ENCODE measurements around the gene CLEC2A.

The CLEC2A gene

DNA sequence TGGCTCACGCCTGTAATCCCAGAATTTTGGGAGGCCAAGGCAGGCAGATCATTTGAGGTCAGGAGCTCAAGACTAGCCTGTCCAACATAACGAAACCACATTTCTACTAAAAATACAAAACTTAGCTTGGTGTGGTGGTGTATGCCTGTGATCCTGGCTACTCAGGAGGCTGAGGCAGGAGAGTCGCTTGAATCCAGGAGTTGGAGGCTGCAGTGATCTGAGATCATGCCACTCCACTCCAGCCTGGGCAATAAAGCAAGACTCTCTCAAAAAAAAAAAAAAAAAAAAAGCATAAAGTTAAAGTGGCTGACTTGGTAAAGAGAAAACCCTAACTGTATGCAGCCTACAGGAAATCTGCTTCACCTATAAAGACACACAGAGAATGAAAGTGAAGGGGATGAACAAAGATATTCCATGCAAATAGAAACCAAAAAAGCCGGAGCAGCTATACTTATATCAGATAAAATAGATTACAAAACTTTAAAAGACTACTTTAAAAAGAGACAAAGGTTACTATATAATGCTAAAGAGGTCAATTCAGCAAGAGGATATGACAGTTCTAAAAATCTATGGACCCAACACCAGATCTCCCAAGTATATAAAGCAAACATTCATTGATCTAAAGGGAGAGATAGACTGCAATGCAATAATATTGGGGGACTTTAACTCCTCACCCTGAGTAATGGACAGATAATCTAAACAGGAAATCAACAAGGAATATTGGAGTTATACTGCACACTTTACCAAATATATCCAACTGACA, 67.1 kb downstream of the CLEC2A start:
- 98% methylated on average over 3 of the region's 4 CpGs for WGBS
- H3K4me1 ChIP-seq (ENCODE audit: insufficient read depth, low read length) = peaks cover 18% of the 10 kb centered on the region
- H3K27ac ChIP-seq (ENCODE audit: low read depth, low read length) = no peak overlapping the region

More for the DNA sequence above, 67.1 kb downstream of the CLEC2A start:
- Histone ChIP-seq H3K9ac (ENCODE audit: low read depth, low read length) (no peak overlapping the region), H3K9me3 (ENCODE audit: insufficient read depth, low read depth, low read length) (no peaks in the 10 kb centered on the region), H3K4me3 (ENCODE audit: low read length) (no peak overlapping the region), H3K27me3 (ENCODE audit: insufficient read depth, low read length) (no peaks in the 10 kb centered on the region), H3K36me3 (ENCODE audit: insufficient read depth, low read length) (no peaks in the 10 kb centered on the region)

All from HUES64 (cell line).